Hepatocyte (in vitro differentiated cells): Measurements from ENCODE around the gene ZBTB44.

Experiments
- EZH2 ChIP-seq: fragments of 200-600 bp; sonication (generic); IDR thresholded peaks from 2 replicates; pipeline ENCODE4 v1.6.1; 2016; ENCODE audit warnings: antibody characterized with exemption, mild to moderate bottlenecking, borderline replicate concordance
- EZH2phosphoT487 ChIP-seq: fragments of 200-600 bp; sonication (generic); IDR thresholded peaks from one replicate; pipeline ENCODE4 v1.6.1; 2018; ENCODE audit warnings: antibody characterized with exemption, mild to moderate bottlenecking, low read depth, moderate library complexity; ENCODE audit not compliant: unreplicated experiment, severe bottlenecking
- TF ChIP-seq, protein P1 (sequence below): fragments of 200-600 bp; sonication (generic); IDR thresholded peaks from 2 replicates; pipeline ENCODE4 v1.5.1; 2016; ENCODE audit warnings: antibody characterized with exemption, mild to moderate bottlenecking; ENCODE audit not compliant: poor library complexity

GRCh38 chr11:130328420-130328819, 13.7 kb upstream of the ZBTB44 start:
- TF ChIP-seq, protein P1, sequence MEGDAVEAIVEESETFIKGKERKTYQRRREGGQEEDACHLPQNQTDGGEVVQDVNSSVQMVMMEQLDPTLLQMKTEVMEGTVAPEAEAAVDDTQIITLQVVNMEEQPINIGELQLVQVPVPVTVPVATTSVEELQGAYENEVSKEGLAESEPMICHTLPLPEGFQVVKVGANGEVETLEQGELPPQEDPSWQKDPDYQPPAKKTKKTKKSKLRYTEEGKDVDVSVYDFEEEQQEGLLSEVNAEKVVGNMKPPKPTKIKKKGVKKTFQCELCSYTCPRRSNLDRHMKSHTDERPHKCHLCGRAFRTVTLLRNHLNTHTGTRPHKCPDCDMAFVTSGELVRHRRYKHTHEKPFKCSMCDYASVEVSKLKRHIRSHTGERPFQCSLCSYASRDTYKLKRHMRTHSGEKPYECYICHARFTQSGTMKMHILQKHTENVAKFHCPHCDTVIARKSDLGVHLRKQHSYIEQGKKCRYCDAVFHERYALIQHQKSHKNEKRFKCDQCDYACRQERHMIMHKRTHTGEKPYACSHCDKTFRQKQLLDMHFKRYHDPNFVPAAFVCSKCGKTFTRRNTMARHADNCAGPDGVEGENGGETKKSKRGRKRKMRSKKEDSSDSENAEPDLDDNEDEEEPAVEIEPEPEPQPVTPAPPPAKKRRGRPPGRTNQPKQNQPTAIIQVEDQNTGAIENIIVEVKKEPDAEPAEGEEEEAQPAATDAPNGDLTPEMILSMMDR = no peak
- TF ChIP-seq EZH2 = no peak
- TF ChIP-seq EZH2phosphoT487 = no peak
